C4-2B (cell line): ENCODE measurements around the gene GALNT8.

Source experiments
- H3K27ac ChIP-seq: fragments of 450-650 bp; 2 replicates; pipeline ENCODE4 v1.5.1; 2017
- ZFX ChIP-seq: fragments of 450-650 bp; IDR thresholded peaks from 2 replicates; pipeline ENCODE4 v1.6.1; 2017
- TF ChIP-seq, protein P1 (sequence below): fragments of 450-650 bp; conservative IDR thresholded peaks from 2 replicates; pipeline ENCODE4 v1.5.1; 2017; ENCODE audit warnings: mild to moderate bottlenecking

Gene GALNT8

DNA sequence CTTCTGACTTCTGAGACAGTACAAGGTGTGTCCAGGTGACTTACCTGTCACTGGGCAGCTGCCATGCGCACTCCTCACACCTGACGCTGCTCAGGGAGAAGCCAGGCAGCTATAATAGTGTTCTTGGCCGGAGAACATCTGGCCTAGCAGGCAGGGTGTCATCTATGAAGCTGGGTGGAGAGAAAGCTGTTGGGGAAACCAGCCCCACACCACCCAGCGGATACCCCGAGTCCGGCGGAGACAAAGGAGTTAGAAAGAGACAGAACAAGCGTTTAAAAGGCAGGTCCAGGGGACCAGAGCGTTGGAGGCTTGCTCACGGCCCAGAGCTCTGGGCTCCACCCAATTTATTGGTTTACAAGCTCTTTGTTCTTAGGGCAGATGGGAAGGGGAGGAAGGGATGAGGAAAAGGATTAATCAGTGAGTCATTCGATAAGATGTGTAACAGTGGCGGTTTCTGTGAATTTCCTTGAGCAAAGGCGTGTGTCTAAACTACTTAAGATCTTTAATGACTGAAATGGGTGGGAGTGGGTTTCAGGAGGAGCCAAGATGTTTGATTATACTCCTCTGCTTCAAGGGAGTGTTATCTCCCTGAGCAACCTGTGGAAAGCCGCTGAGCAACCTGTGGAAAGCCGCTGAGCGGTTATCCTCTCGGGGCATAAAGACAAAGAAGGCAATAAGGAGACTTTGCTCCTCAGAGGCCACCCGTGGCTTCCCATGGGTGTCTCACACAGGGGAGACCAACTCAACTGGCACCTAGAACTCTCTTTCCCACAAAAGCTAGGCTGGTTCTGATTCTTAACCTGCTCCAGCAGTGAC, at the start of gene GALNT8:
Gene GALNT8, plus strand, starts transcription at position 580 of the 816 bp plus-strand sequence. CDS start 278 bp downstream, outside the sequence.
- H3K27ac ChIP-seq = no peak within 1 kb of the TSS
- TF ChIP-seq, protein P1, sequence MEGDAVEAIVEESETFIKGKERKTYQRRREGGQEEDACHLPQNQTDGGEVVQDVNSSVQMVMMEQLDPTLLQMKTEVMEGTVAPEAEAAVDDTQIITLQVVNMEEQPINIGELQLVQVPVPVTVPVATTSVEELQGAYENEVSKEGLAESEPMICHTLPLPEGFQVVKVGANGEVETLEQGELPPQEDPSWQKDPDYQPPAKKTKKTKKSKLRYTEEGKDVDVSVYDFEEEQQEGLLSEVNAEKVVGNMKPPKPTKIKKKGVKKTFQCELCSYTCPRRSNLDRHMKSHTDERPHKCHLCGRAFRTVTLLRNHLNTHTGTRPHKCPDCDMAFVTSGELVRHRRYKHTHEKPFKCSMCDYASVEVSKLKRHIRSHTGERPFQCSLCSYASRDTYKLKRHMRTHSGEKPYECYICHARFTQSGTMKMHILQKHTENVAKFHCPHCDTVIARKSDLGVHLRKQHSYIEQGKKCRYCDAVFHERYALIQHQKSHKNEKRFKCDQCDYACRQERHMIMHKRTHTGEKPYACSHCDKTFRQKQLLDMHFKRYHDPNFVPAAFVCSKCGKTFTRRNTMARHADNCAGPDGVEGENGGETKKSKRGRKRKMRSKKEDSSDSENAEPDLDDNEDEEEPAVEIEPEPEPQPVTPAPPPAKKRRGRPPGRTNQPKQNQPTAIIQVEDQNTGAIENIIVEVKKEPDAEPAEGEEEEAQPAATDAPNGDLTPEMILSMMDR = no peak
- TF ChIP-seq ZFX = no peak

DNA sequence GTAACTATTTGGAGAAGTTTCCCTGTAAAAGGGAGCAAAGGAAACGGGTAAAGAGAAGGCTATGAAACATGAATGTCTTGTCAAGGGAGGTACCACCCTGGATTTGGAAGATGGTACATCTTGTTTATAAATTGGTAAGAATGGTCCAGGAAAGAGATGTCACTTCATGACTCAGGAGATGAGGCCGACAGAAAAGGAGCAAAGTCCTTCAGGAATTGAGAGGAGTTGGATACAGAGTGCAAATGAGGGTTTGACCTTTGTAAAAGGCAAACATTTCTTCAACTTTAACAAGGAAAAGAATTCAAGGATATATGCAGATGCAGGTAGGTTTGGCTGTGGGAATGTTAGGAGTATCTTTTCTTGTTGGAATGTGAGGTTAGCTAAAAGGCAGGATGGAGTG, 40.5 kb upstream of the GALNT8 start:
- no peak for TF ChIP-seq ZFX
- TF ChIP-seq, protein P1 = no peak
- no peak overlapping the region for H3K27ac ChIP-seq

GRCh38 chr12:4681732-4682131, 38.5 kb upstream of the GALNT8 start:
- H3K27ac ChIP-seq = no peak overlapping the region
- TF ChIP-seq ZFX = no peak
- TF ChIP-seq, protein P1 = no peak

DNA sequence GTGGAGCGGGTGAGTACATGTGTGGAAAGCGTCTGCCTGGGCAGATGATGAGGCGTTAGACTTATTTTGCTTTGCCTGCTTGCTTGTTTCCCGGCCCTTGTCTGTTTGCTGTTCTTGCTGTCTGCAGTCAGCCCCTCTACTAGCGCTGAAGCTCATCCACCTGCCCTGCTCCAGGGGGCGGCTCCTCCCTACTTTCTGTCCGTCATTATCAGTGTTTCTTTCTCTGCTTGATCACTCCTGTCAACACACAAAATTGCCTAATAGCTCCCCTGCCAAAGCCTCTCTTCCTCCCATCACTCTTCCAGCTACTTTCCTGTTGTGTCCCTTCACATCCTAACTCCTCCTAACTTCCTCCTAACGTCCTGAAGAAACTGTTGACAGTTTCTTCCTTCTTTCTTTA, 34.9 kb upstream of the GALNT8 start:
- TF ChIP-seq, protein P1 = no peak
- no peak for TF ChIP-seq ZFX
- H3K27ac ChIP-seq = no peak overlapping the region

GRCh38 chr12:4690760-4691159, 29.4 kb upstream of the GALNT8 start:
- H3K27ac ChIP-seq = no peak overlapping the region
- no peak for TF ChIP-seq ZFX
- TF ChIP-seq, protein P1 = no peak

DNA sequence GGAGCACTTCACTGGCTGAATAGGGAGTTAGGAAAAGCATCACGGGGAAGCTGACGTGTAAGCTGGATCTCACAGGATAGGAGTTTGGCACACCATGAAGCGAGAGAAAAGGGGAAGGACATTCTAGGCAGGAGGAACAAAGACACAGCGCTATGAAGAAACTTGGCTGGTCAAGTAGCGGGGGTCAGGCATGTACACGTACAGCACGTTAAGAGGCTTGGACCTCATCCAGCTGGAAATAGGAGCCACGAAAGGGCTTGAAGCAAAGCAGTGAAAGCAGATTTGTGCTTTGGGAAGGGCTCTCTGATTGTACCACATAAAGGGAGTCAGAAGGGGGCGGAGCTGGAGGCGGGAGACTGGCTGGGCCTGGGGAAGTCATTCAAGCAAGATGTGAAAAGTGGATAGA, 19.6 kb upstream of the GALNT8 start:
- H3K27ac ChIP-seq = no peak overlapping the region

More for the DNA sequence above, 19.6 kb upstream of the GALNT8 start:
- TF ChIP-seq, protein P1 = no peak
- TF ChIP-seq ZFX = no peak
